HTR-8/SVneo (cell line): ENCODE results near the gene ZNF440.
"Not testable (repeated sequence)": the region's sequence is repeated elsewhere in the genome, so short reads cannot be mapped to it uniquely, and the experiment has no call there.

ENCODE experiments used
- DNase-seq: peaks from one replicate; pipeline ENCODE4 v3.0.0; 2011; ENCODE audit warnings: low spot score, mixed read lengths; ENCODE audit not compliant: insufficient read length
- FAIRE-seq: peaks from 2 replicates; lab custom pipeline; 2011; peaks lifted over from hg19 to GRCh38; lab: Jason Lieb, UNC

ZNF440 gene

DNA sequence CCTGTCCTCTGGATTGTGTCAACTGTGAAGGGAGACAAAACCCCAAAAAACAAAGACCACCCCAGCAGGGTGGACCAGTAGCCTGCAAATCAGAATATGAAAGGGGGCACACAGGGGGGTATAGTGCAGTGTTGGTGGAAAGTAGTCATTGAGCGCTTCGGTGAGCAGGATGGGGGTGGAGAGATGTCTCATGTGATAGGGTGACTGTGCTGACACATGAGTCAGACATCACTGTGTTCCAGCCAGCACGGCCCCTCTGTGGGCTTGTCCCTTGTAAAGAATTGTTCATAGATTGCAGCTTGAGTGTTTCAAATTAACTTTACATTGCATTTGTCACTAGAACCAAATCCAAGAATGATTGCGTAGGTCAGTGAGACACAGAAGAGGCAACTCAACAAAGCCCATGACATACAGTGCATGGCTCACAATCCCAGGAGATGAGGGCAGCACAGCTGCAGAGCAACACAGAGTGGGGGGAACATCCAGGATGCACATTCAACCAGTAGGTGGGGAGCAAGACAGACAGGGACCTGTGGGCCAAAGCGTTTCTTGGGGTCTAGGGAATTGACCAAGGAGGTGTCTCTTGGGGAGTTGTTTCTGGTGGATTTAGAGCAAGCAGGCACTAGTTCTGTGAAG, 7.5 kb downstream of the ZNF440 start:
- peak; percentile 72 for FAIRE-seq
- no peak for DNase-seq

DNA sequence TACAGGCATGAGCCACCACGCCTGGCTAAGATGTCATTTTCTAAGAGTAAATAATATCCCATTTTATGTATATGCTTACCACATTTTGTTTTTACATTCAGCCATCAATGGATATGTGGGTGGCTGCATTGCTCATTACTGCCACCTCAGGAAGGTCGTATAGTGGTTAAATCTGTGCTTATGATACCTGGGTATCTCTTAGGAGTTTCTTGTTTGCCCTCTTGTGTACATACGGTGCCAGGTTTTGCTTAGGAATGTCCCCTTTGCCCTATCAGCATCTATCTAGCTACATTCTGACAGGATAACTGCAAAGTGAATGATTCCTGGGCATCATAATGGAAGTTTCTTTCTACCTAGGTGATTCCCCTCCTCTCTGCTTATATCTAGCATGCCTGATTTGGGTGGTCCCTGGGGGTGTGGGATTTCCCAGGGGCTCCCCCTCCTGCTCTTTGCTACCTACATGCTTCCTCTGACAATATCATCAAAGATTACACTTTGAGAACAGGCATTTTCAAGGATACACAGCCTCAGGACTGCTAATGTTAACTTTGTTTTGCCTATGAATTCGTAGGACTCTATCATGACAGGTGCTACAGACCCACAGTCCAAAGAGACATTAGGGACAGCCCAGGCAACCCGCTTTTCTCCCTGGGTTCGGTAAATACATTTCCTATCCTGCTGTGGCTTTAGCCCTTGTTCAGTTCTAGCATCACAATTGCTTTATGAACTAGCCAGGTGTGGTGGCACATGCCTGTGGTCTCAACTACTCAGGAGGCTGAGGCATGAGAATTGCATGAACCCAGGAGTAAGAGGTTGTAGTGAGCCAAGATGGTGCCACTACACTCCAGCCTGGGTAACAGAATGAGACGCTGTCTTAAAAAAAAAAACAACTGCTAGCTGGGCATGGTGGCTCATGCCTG, 15.1 kb downstream of the ZNF440 start:
- not testable (repeated sequence) for DNase-seq
- FAIRE-seq, result peak; percentile 55

DNA sequence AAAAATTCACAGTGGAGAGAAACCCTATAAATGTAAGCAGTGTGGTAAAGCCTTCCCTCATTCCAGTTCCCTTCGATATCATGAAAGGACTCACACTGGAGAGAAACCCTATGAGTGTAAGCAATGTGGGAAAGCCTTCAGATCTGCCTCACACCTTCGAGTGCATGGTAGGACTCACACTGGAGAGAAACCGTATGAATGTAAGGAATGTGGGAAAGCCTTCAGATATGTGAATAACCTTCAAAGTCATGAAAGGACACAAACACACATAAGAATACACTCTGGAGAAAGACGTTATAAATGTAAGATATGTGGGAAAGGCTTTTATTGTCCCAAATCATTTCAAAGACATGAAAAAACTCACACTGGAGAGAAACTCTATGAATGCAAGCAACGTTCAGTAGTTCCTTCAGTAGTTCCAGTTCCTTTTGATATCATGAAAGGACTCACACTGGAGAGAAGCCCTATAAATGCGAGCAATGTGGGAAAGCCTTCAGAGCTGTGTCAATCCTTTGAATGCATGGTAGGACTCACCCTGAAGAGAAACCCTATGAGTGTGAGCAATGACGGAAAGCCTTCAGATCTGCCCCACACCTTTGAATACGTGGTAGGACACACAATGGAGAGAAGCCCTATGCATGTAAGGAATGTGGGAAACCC, 18.3 kb downstream of the ZNF440 start:
- FAIRE-seq (no peak), DNase-seq (no peak)

DNA sequence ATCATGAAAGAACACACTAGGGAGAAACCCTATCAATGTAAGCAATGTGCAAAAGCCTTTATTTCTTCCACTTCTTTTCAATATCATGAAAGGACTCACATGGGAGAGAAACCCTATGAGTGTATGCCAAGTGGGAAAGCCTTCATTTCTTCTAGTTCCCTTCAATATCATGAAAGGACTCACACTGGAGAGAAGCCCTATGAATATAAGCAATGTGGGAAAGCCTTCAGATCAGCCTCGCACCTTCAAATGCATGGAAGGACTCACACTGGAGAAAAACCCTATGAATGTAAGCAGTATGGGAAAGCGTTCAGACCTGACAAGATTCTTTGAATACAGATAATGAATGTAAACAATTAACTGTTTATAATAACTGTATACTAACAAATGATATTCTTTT, 19.5 kb downstream of the ZNF440 start:
- no peak for FAIRE-seq
- no peak for DNase-seq

DNA sequence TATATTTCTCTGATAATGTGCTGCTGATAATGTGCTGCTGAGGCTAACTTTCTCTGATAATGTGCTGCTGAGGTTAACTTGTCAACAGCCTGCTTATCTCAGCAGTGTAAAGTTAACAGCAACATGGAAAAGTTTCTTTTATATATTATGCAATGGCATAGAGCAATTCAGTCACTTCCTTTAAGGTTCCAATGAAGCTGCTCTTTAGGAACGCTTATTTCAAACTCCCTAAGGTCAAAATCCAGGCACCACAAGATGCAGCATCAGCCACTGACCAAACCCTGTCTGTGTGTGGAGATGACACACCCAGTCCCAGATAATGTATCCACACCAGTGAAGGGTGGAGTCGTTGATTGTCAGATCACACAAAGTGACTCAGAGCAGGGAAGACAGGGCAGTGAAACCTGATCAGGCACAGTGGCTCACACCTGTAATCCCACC, 21.6 kb downstream of the ZNF440 start:
- DNase-seq, result not testable (repeated sequence)
- peak; percentile 44 for FAIRE-seq

DNA sequence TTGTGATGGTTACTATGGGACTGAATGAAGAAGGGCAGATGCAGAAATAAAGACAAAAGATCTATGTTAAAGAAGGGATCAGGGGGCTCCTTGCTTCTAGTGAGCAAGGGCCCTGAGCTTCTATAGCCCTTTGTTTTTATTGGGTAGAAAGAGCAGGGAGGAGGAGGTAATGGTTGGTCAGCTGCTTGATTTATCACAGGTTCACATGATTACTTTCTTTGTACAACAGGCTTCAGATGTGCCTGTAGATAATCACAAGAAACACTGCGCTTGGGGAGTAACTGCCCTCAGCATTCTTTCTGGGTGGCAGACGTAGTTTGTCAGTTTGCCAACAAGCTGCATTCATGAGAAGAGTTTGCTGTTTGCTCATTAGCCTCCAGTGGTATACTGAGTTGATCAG, 29.6 kb downstream of the ZNF440 start:
- no peak for DNase-seq
- FAIRE-seq, result no peak

DNA sequence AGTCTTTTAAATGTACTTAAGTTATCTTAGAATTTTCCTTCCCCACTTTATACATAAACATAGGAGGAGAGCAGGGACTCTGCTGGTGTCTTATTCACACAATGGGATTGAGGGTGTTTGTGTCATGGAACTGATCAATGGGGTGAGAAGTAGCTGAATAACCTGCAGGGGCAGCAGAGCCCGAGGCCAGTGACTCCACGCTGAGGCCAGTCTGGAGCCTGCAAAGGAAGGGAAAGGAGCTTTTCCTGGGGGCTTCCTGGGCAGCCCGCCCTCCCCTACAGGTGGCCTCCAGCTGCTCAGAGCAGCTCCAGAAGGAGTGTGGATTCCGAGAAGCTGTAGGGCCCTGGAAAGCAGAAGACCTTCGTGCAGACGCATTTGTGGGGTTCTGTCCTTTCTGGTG, 33.5 kb downstream of the ZNF440 start:
- DNase-seq, FAIRE-seq: not testable (repeated sequence)

DNA sequence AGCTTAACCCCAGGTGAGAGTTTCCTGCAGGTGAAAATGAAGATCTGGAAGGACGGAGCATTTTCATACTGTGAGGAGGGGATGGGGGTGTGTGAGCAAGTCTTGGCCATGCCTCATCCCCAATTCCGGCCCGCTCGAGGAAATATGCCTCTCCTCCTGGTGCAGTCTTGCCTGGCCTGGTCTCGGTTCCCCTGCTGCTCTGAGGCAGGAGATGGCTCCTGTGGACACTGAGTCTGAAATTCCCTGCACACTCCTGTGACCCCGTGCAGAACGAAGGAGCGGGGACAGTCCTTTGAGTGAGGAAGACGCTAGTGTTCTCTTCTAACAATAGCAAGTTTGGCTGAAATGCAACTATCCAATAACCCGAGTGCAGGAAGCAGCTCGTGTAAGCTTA, 34.1 kb downstream of the ZNF440 start:
- DNase-seq (no peak), FAIRE-seq (no peak)

DNA sequence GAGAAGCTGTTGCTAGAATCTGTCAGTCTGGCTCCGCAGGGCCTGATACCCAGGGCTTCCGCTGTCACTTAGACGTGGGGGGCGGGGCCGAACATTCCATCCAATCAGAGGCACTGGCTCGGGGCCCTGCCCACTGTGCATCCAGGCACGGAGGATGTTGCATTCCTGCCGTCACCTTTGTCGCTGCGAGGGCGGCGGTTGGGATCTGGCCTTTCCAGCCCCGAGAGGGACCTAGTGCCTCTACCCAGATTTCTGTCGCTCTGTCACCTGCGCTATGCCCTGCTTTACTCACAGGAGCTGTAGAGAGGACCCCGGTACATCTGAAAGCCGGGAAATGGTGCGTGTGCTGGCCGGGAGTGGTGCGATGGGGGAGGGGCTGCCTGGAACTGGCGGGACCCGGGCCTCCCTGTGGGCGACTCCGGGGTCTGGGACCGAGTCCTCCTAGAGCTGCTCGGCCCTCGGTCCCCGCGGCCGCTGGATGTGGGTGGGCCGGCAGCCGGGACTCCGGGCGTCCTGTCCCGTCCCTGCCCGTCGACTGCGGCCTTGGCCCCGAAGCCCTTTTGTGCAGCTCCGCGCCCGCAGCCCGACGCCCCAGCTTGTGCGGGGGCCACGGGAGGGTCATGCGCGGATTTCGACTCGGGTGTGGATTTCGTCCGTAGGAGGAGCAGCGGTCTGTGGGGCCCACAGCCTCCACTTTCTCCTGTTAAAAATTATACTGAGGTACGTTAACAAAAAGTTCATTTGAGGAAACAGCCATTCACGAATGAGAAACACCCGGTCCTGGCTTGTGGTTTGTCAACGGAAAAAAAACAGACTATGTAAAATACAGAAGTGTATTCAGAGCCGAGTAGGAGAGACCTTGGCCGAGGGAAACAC, 34.8 kb downstream of the ZNF440 start, which contains the start of gene ZNF439:
Gene ZNF439 (plus strand): TSS at position 133 of the 876 bp plus-strand sequence. CDS start 142 bp downstream, at position 275.
- DNase-seq (peak; percentile 90), FAIRE-seq (peak; percentile 71)

DNA sequence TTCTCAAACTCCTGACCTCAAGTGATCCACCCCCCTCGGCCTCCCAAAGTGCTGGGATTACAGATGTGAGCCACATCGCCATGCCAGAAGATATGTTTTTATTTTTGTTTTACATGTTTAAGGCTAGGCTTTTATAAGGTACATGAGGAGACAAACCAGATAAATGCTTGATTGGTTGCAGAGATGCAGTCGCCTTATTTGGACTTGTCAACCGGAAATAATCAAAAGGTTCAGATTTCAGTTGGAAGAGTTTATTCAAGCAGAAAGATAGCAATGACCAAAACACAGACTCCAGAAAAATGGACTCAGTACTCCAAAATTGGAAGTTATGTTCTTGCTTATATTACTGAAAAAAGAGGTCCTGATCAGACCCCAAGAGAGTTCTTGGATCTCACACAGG, 36.2 kb downstream of the ZNF440 start:
- not testable (repeated sequence) for FAIRE-seq, DNase-seq

DNA sequence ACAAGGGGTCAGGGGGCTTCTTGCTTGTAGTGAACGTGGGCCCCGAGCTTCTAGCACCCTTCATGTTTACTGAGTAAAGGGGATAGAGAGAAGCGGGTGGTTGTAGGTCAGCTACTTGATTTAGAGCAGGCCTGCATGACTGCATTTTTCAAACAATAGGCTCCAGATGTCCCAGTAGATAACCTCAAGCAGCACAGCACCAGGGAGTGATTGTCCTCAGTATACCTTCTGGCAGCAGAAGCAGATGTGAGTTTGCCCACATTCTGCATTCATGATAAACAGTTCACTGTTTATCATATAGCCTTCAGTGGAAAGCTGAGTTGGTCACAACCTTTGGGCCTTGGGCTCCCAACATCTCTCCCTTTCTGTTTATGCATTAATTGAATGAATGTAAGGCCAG, 39.3 kb downstream of the ZNF440 start:
- FAIRE-seq (no peak), DNase-seq (no peak)

DNA sequence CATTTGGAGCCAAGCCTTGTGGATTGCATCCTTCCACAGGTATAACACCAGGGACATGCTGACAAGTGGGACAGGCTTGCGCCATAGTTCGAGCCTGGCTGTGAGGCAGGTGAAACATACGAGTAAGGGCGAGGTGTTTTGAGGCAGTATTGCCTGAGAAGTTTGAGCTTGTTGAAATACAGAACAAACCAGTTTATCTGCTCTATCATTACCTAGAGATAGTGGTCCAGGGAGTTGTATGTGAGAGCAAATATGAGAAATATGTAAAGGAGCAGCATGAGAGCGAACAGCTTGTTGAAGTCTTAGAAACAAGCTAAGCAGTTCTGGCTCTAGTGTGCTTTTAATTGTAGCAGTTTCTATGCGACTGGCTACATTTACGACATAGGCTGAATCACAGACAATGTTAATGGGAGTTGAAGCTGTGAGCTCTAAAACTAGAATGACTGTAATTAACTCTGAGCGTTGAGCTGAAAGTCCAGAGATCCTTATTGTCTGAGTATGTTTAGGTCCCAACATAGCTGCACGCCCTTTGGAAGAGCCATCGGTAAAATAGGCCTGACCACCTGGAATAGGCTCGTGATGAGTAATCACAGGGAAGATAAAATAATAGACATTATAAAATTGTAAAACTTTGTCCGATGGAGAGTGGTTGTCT, 42.6 kb downstream of the ZNF440 start:
- no peak for DNase-seq
- no peak for FAIRE-seq

DNA sequence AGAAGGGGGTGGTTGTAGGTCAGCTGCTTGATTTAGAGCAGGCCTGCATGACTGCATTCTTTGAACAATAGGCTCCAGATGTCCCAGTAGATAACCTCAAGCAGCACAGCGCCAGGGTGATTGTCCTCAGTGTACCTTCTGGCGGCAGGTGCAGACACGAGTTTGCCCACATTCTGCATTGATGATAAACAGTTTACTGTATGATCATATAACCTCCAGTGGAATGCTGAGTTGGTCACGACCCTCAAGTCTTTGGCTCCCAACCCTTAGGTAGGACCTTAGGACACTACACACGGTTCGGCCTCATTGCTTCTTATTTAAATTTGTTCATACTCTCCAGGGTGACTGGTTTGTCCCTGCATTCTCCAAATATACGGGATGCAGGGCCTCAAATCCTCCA, 46.6 kb downstream of the ZNF440 start:
- FAIRE-seq, result no peak
- DNase-seq, result no peak

DNA sequence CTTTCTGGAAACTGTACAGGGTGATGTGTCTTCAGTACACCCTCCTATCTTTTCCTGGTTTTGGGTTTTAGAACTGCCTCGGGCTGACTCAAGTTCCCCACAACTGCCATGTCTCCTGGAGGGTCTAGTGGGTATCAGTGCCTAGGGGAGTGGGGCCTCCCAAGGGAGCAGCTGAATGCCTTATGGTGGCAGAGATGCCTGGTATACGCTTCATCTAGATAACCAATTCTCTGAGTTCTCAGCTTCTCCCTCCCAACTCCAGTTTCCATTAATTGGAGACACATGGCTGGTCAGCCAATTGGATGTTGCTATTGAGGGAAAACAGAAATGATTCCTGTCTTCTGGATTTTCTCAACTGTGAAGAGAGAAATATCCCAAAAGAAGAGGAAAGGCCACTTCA, 47.2 kb downstream of the ZNF440 start:
- FAIRE-seq (no peak), DNase-seq (no peak)

DNA sequence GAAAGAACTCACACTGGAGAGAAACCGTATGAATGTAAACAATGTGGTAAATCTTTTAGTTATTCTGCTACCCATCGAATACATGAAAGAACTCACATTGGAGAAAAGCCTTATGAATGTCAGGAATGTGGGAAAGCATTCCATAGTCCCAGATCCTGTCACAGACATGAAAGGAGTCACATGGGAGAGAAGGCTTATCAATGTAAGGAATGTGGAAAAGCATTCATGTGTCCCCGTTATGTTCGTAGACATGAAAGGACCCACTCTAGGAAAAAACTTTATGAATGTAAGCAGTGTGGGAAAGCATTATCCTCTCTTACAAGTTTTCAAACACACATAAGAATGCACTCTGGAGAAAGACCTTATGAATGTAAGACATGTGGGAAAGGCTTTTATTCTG, 53.7 kb downstream of the ZNF440 start:
- FAIRE-seq, result peak; percentile 20
- not testable (repeated sequence) for DNase-seq

DNA sequence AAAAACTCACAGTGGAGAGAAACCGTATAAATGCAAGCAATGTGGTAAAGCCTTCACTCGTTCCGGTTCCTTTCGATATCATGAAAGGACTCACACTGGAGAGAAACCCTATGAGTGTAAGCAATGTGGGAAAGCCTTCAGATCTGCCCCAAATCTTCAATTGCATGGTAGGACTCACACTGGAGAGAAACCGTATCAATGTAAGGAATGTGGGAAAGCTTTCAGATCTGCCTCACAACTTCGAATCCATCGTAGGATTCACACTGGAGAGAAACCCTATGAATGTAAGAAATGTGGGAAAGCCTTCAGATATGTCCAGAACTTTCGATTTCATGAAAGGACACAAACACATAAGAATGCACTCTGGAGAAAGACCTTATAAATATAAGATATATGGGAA, 54.1 kb downstream of the ZNF440 start:
- FAIRE-seq, result no peak

DNA sequence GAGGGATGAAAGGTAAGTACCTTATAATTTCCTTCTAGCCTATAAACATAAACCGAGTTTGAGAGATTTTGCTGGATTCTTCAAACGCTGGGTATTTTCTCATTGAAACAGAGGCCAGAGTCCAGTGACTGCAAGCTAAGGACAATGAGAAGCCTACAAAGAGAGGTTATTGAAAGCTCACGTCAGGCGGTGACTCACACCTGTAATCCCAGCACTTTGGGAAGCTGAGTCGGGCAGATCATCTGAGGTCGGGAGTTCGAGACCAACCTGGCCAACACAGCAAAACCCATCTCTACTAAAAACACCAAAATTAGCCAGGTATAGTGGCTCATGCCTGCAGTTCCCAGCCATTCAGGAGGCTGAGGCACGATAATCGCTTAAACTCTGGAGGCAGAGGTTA, 58.6 kb downstream of the ZNF440 start:
- no peak for FAIRE-seq

More for the DNA sequence above, 54.1 kb downstream of the ZNF440 start:
- no peak for DNase-seq

DNA sequence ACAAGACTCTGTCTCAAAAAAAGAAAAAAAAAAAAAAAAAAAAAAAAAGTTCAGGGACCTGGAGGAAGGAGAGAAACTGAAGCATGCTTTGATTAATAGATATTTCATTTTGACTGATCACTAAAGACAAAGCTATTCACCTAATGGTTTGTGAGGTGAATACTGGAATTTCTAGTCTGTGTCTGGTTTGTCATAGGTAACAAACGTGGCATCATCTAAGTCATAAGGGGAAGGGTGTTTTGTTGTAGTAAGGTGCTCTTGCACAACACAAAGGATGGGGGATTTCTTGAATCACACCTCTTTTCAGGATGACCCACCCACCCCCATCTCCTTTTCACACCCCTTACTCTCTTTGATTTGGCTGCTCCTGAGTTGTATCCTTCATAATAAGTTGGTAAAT, 59.7 kb downstream of the ZNF440 start:
- no peak for FAIRE-seq
- no peak for DNase-seq

More for the DNA sequence above, 58.6 kb downstream of the ZNF440 start:
- no peak for DNase-seq

DNA sequence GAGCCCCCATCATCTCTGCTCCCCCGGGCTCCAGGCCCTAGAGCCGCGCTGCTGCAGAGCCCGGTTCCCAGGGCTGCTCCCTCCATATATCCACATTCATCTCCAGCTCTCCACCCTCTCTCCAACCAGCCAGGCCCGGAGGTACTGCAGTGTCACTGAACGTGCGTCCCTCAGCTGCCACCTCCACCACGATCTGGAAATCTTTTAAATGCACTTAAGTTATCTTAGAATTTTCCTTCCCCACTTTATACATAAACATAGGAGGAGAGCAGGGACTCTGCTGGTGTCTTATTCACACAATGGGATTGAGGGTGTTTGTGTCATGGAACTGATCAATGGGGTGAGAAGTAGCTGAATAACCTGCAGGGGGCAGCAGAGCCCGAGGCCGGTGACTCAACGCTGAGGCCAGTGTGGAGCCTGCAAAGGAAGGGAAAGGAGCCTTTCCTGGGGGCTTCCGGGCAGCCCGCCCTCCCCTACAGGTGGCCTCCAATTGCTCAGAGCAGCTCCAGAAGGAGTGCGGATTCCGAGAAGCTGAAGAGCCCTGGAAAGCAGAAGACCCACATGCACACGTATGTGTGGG, 65.7 kb downstream of the ZNF440 start:
- DNase-seq, result not testable (repeated sequence)
- FAIRE-seq, result peak; percentile 58
